ENCODE data around the gene DAP.
"Not testable (repeated sequence)": the region's sequence is repeated elsewhere in the genome, so short reads cannot be mapped to it uniquely, and the experiment has no call there.

The DAP gene

GRCh38 chr5:10645671-10646070 lies 115.4 kb downstream of the DAP start:
- TF ChIP-seq TAF1 (IDR thresholded peaks at IDR 0.05; ENCODE audit: low read depth, low read length) (no peak), POLR2A (IDR thresholded peaks at IDR 0.05; ENCODE audit: low read depth, low read length) (no peak), POU2F2 (IDR thresholded peaks at IDR 0.05; ENCODE audit: low read depth, low read length) (no peak), SPI1 (IDR thresholded peaks at IDR 0.05; ENCODE audit: low read depth, low read length) (no peak), PAX5 (IDR thresholded peaks at IDR 0.05; ENCODE audit: insufficient read depth, low read length, severe bottlenecking) (no peak), POLR2AphosphoS5 (IDR thresholded peaks at IDR 0.05; ENCODE audit: low read depth, low read length) (no peak)
- FAIRE-seq (peak; percentile 66), DNase-seq (ENCODE audit: insufficient read length, low spot score) (no peak)

- no peak for FAIRE-seq
- TF ChIP-seq POU2F2 (IDR thresholded peaks at IDR 0.05; ENCODE audit: low read depth, low read length) (peak; percentile 31; the same call in 1 of the 2 replicates), TAF1 (IDR thresholded peaks at IDR 0.05; ENCODE audit: low read depth, low read length) (no peak), SPI1 (IDR thresholded peaks at IDR 0.05; ENCODE audit: low read depth, low read length) (peak; percentile 53)
- no peak for DNase-seq (ENCODE audit: insufficient read length, low spot score)
Measured at GRCh38 chr5:10645146-10645545, 115.9 kb downstream of the DAP start.

GRCh38 chr5:10644192-10644591 lies 116.8 kb downstream of the DAP start:
- FAIRE-seq (no peak), DNase-seq (ENCODE audit: insufficient read length, low spot score) (no peak)
- no peak for TF ChIP-seq POLR2AphosphoS5 (IDR thresholded peaks at IDR 0.05; ENCODE audit: low read depth, low read length)
- TF ChIP-seq SPI1 (IDR thresholded peaks at IDR 0.05; ENCODE audit: low read depth, low read length), result no peak
- TF ChIP-seq TAF1 (IDR thresholded peaks at IDR 0.05; ENCODE audit: low read depth, low read length), result no peak
- no peak for TF ChIP-seq POU2F2 (IDR thresholded peaks at IDR 0.05; ENCODE audit: low read depth, low read length)
- no peak for TF ChIP-seq POLR2A (IDR thresholded peaks at IDR 0.05; ENCODE audit: low read depth, low read length)
- TF ChIP-seq PAX5 (IDR thresholded peaks at IDR 0.05; ENCODE audit: insufficient read depth, low read length, severe bottlenecking), result no peak

DNA sequence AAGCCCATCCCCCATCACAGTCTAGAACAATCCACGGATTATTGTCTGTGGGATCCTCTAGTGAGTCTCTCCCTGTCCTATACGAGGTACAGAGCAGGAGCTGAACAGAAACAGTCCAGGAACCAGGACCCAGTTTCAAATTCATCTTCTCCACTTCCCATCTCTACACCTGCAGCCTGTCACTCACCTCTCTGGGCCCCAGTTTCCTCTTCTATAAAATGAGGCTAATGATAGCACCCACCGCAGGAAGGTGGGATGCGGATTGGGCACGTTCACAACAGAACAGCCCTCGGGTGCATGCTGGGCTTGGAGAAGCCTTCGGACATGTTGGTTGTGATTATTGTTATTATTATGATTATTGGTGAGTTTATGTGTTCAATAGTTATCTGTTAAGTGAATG lies 118.7 kb downstream of the DAP start:
- FAIRE-seq (no peak), DNase-seq (ENCODE audit: insufficient read length, low spot score) (no peak)
- TF ChIP-seq POU2F2 (IDR thresholded peaks at IDR 0.05; ENCODE audit: low read depth, low read length), result no peak
- no peak for TF ChIP-seq PAX5 (IDR thresholded peaks at IDR 0.05; ENCODE audit: insufficient read depth, low read length, severe bottlenecking)
- no peak for TF ChIP-seq POLR2A (IDR thresholded peaks at IDR 0.05; ENCODE audit: low read depth, low read length)
- TF ChIP-seq SPI1 (IDR thresholded peaks at IDR 0.05; ENCODE audit: low read depth, low read length), result no peak

DNA sequence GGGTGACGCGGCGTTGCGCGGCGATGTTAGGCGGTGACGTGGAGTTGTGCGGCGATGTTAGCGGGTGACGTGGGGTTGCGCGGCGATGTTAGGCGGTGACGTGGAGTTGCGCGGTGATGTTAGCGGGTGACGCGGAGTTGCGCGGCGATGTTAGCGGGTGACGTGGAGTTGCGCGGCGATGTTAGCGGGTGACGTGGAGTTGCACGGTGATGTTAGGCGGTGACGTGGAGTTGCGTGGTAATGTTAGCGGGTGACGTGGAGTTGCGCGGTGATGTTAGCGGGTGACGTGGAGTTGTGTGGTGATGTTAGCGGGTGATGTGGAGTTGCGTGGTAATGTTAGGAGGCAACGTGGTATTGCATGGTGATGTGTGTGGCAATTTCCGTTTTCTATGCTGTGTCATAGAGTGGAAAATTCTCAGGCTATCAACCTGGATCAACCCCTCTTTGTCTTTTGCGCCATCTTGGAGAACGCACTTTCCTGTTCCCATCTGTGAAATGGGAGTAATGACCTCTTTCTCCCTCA lies 121.1 kb downstream of the DAP start:
- peak; percentile 41 for FAIRE-seq
- DNase-seq (ENCODE audit: insufficient read length, low spot score), result no peak
- TF ChIP-seq POLR2AphosphoS5 (IDR thresholded peaks at IDR 0.05; ENCODE audit: low read depth, low read length), result no peak

GRCh38 chr5:10638723-10639122 lies 122.3 kb downstream of the DAP start:
- peak; percentile 35 for FAIRE-seq
- not testable (repeated sequence) for DNase-seq (ENCODE audit: insufficient read length, low spot score)

DNA sequence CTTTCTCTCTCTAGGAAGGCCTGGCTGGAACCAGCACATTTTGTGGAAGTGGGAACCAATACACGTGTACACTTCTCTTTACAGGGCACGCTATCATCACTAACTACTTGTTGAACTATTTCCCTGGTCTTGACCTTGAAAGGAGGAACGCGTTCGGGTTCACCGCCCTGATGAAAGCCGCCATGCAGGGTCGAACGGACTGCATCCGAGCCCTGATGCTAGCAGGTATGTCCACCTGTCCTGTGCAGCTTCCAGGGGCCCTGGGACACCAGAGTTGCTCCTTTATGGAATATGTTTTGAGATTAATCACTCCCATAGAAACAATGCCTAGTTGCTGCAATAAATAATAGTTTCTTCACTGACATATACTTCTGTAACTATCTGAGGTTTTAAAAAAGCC lies 123.1 kb downstream of the DAP start:
- TF ChIP-seq PAX5 (IDR thresholded peaks at IDR 0.05; ENCODE audit: insufficient read depth, low read length, severe bottlenecking), result no peak
- FAIRE-seq (no peak), DNase-seq (ENCODE audit: insufficient read length, low spot score) (no peak)

GRCh38 chr5:10636363-10637142 lies 124.5 kb downstream of the DAP start:
- no peak for FAIRE-seq
- no peak for DNase-seq (ENCODE audit: insufficient read length, low spot score)
- TF ChIP-seq POU2F2 (IDR thresholded peaks at IDR 0.05; ENCODE audit: low read depth, low read length), result peak; percentile 40
- no peak for TF ChIP-seq SPI1 (IDR thresholded peaks at IDR 0.05; ENCODE audit: low read depth, low read length)
- TF ChIP-seq POLR2A (IDR thresholded peaks at IDR 0.05; ENCODE audit: low read depth, low read length), result peak; percentile 49; the same call in 1 of the 2 replicates
- no peak for TF ChIP-seq TAF1 (IDR thresholded peaks at IDR 0.05; ENCODE audit: low read depth, low read length)

GRCh38 chr5:10635867-10636350 lies 125.1 kb downstream of the DAP start:
- no peak for FAIRE-seq
- TF ChIP-seq POU2F2 (IDR thresholded peaks at IDR 0.05; ENCODE audit: low read depth, low read length) (peak; percentile 76; the same call in 1 of the 2 replicates), SPI1 (IDR thresholded peaks at IDR 0.05; ENCODE audit: low read depth, low read length) (no peak), PAX5 (IDR thresholded peaks at IDR 0.05; ENCODE audit: insufficient read depth, low read length, severe bottlenecking) (no peak), POLR2A (IDR thresholded peaks at IDR 0.05; ENCODE audit: low read depth, low read length) (no peak; the same call in 1 of the 2 replicates), TAF1 (IDR thresholded peaks at IDR 0.05; ENCODE audit: low read depth, low read length) (0 out of 2 replicates have a peak, but pooled peaks have one; percentile 49)
- no peak for DNase-seq (ENCODE audit: insufficient read length, low spot score)

GRCh38 chr5:10635257-10635866 lies 125.7 kb downstream of the DAP start:
- DNase-seq (ENCODE audit: insufficient read length, low spot score), result peak; percentile 68
- peak; percentile 72 for FAIRE-seq
- TF ChIP-seq PAX5 (IDR thresholded peaks at IDR 0.05; ENCODE audit: insufficient read depth, low read length, severe bottlenecking), result no peak
- TF ChIP-seq POU2F2 (IDR thresholded peaks at IDR 0.05; ENCODE audit: low read depth, low read length), result peak; percentile 82
- TF ChIP-seq POLR2A (IDR thresholded peaks at IDR 0.05; ENCODE audit: low read depth, low read length), result peak; percentile 67
- no peak for TF ChIP-seq TAF1 (IDR thresholded peaks at IDR 0.05; ENCODE audit: low read depth, low read length)
- peak; percentile 75 for TF ChIP-seq POLR2AphosphoS5 (IDR thresholded peaks at IDR 0.05; ENCODE audit: low read depth, low read length)
- TF ChIP-seq SPI1 (IDR thresholded peaks at IDR 0.05; ENCODE audit: low read depth, low read length), result peak; percentile 58; the same call in 1 of the 2 replicates

Data from GM12891 (cell line).